GM23248 (cell line): ENCODE results near the gene WWC1. TPM values are rescaled to one million over a fixed set of nuclear protein-coding genes. Genes with fewer than 3 reads are reported as not detected.

Experiments
- DNase-seq: peaks from one replicate; pipeline ENCODE4 v3.0.0-alpha.2; 2015
- H2AFZ ChIP-seq: fragments of 200-600 bp; sonication (generic); 2 replicates; pipeline ENCODE4 v1.6.1; 2016; ENCODE audit warnings: antibody characterized with exemption
- H3F3A ChIP-seq: fragments of 200-600 bp; sonication (generic); 2 replicates; pipeline ENCODE4 v1.6.1; 2016; ENCODE audit warnings: mild to moderate bottlenecking, antibody characterized with exemption, mixed run types; ENCODE audit not compliant: insufficient read depth
- H3K27ac ChIP-seq: fragments of 200-600 bp; sonication (generic); 2 replicates; pipeline ENCODE4 v1.5.1; 2016; ENCODE audit warnings: mild to moderate bottlenecking
- H3K27me3 ChIP-seq: fragments of 200-600 bp; sonication (generic); replicated peaks from 2 replicates; pipeline ENCODE4 v1.6.1; 2016; ENCODE audit warnings: mild to moderate bottlenecking; ENCODE audit not compliant: insufficient read depth
- H3K36me3 ChIP-seq: fragments of 200-600 bp; sonication (generic); 2 replicates; pipeline ENCODE4 v1.6.1; 2016; ENCODE audit warnings: low read depth, mild to moderate bottlenecking
- H3K4me1 ChIP-seq: fragments of 200-600 bp; sonication (generic); 2 replicates; pipeline ENCODE4 v1.6.1; 2016; ENCODE audit warnings: mild to moderate bottlenecking; ENCODE audit not compliant: insufficient read depth
- H3K4me2 ChIP-seq: fragments of 200-600 bp; sonication (generic); one replicate; pipeline ENCODE4 v1.6.1; 2016; ENCODE audit warnings: mild to moderate bottlenecking; ENCODE audit not compliant: unreplicated experiment
- H3K4me3 ChIP-seq: fragments of 200-600 bp; sonication (generic); 2 replicates; pipeline ENCODE4 v1.5.1; 2016; ENCODE audit warnings: mild to moderate bottlenecking
- H3K79me2 ChIP-seq: fragments of 200-600 bp; sonication (generic); 2 replicates; pipeline ENCODE4 v1.6.1; 2016; ENCODE audit warnings: mild to moderate bottlenecking; ENCODE audit not compliant: insufficient read depth
- H3K9ac ChIP-seq: fragments of 200-600 bp; sonication (generic); 2 replicates; pipeline ENCODE4 v1.6.1; 2016; ENCODE audit warnings: mild to moderate bottlenecking
- H3K9me2 ChIP-seq: fragments of 200-600 bp; sonication (generic); 2 replicates; pipeline ENCODE4 v1.6.1; 2016; ENCODE audit warnings: mixed run types, mild to moderate bottlenecking, moderate library complexity; ENCODE audit not compliant: insufficient read depth
- H3K9me3 ChIP-seq: fragments of 200-600 bp; sonication (generic); one replicate; pipeline ENCODE4 v1.6.1; 2017; ENCODE audit warnings: low read depth
- H4K20me1 ChIP-seq: fragments of 200-600 bp; sonication (generic); 2 replicates; pipeline ENCODE4 v1.6.0; 2016; ENCODE audit not compliant: insufficient read depth
- EZH2 ChIP-seq: fragments of 200-600 bp; sonication (generic); IDR thresholded peaks from 2 replicates; pipeline ENCODE4 v1.6.1; 2018; ENCODE audit warnings: antibody characterized with exemption, mild to moderate bottlenecking; ENCODE audit not compliant: insufficient read depth, poor library complexity, severe bottlenecking
- EZH2phosphoT487 ChIP-seq: fragments of 200-600 bp; sonication (generic); IDR thresholded peaks from 2 replicates; pipeline ENCODE4 v1.6.1; 2018; ENCODE audit warnings: antibody characterized with exemption, moderate library complexity, mild to moderate bottlenecking, low read depth; ENCODE audit not compliant: insufficient read depth
- WGBS, 2 experiments: methylation state at CpG; one replicate each; pipeline ENCODE4 v1.1.6; 2015 to 2017; ENCODE audit warnings: low lambda C conversion rate in 2 of 2, low coverage in 1 of 2; ENCODE audit errors: missing lambda C conversion rate in 2 of 2; 5-methylcytosine and 5-hydroxymethylcytosine counted together
- in situ Hi-C: fragments of 300-500 bp; cut with MboI; formaldehyde crosslinking; loops from 2 replicates; pipeline ENCODE4 v1.15.0; 2020
- polyA plus RNA-seq: library from polyadenylated mRNA; unstranded; fragments of >200 nt; fragmentation: Nextera tagmentation; extraction: Ambion mirVana; gene quantifications from 2 replicates; pipeline ENCODE4 v1.2.1, GENCODE V29; 2016
- total RNA-seq: library from RNA; depleted of rRNA; stranded (reverse); fragments of >200 nt; shearing (Covaris generic); gene quantifications from 2 replicates; pipeline ENCODE4 v1.2.3, GENCODE V29; 2014

WWC1 gene
- total and polyA plus RNA-seq, 2 experiments from 2014 or later, result 1.8 to 7.1 TPM

- no peaks in the 10 kb centered on the region for H3K27me3 ChIP-seq
- no peak overlapping the region for H3K4me2 ChIP-seq
- H3K9me3 ChIP-seq, result no peaks in the 10 kb centered on the region
- peaks cover 19% of the 10 kb centered on the region for H3K4me1 ChIP-seq
- no peaks in the 10 kb centered on the region for H3K36me3 ChIP-seq
- no peak overlapping the region for H2AFZ ChIP-seq
- no peaks in the 10 kb centered on the region for H3K9me2 ChIP-seq
- 79 to 84% methylated on average over 5 of the region's 5 CpGs for WGBS, 2 experiments
- no peaks in the 10 kb centered on the region for H4K20me1 ChIP-seq
- H3K79me2 ChIP-seq, result no peaks in the 10 kb centered on the region
- in situ Hi-C loops, result no loop called here
- H3K9ac ChIP-seq, result no peak overlapping the region
- no peak overlapping the region for H3K4me3 ChIP-seq
- no peak for DNase-seq
- no peaks in the 10 kb centered on the region for H3F3A ChIP-seq
- no peak for TF ChIP-seq EZH2phosphoT487
- TF ChIP-seq EZH2, result no peak
- no peak overlapping the region for H3K27ac ChIP-seq
Measured at GRCh38 chr5:168303393-168304025, 12.1 kb downstream of the WWC1 start.

- WGBS, 2 experiments, result 92 to 93% methylated on average over 2 of the region's 2 CpGs
- Histone ChIP-seq H2AFZ (no peak overlapping the region), H3K79me2 (no peaks in the 10 kb centered on the region)
Measured at GRCh38 chr5:168304349-168304748, 12.9 kb downstream of the WWC1 start.

GRCh38 chr5:168305281-168305680, 13.8 kb downstream of the WWC1 start:
- no peaks in the 10 kb centered on the region for H3K9me3 ChIP-seq
- WGBS, 2 experiments, result 90 to 93% methylated on average over 7 of the region's 7 CpGs
- no peak overlapping the region for H3K27ac ChIP-seq
- no peak overlapping the region for H3K4me3 ChIP-seq
- no peak overlapping the region for H3K4me2 ChIP-seq
- in situ Hi-C loops, result no loop called here
- H3K9me2 ChIP-seq, result no peaks in the 10 kb centered on the region
- H3K4me1 ChIP-seq, result peaks cover 19% of the 10 kb centered on the region
- no peak overlapping the region for H2AFZ ChIP-seq
- TF ChIP-seq EZH2, result no peak
- no peak for TF ChIP-seq EZH2phosphoT487
- no peaks in the 10 kb centered on the region for H3K36me3 ChIP-seq
- H3K79me2 ChIP-seq, result no peaks in the 10 kb centered on the region
- no peaks in the 10 kb centered on the region for H4K20me1 ChIP-seq
- H3K9ac ChIP-seq, result no peak overlapping the region
- H3K27me3 ChIP-seq, result no peaks in the 10 kb centered on the region
- DNase-seq, result no peak
- H3F3A ChIP-seq, result no peaks in the 10 kb centered on the region

More at GRCh38 chr5:168304349-168304748, 12.9 kb downstream of the WWC1 start:
- Histone ChIP-seq H3K36me3 (no peaks in the 10 kb centered on the region), H3K27me3 (no peaks in the 10 kb centered on the region), H4K20me1 (no peaks in the 10 kb centered on the region), H3K9ac (no peak overlapping the region), H3F3A (no peaks in the 10 kb centered on the region), H3K4me2 (no peak overlapping the region), H3K9me2 (no peaks in the 10 kb centered on the region), H3K9me3 (no peaks in the 10 kb centered on the region), H3K4me3 (no peak overlapping the region), H3K4me1 (peaks cover 19% of the 10 kb centered on the region), H3K27ac (no peak overlapping the region)
- in situ Hi-C loops, result no loop called here
- DNase-seq, result no peak
- TF ChIP-seq EZH2phosphoT487 (no peak), EZH2 (no peak)

GRCh38 chr5:168307022-168307421, 15.6 kb downstream of the WWC1 start:
- peaks cover 13% of the 10 kb centered on the region; the same call in 1 of the 2 replicates for H3K4me1 ChIP-seq
- no peak overlapping the region for H3K4me3 ChIP-seq
- no peak overlapping the region for H2AFZ ChIP-seq
- H3F3A ChIP-seq, result no peaks in the 10 kb centered on the region
- WGBS, 2 experiments, result 91 to 92% methylated on average over 6 of the region's 6 CpGs
- in situ Hi-C loops, result no loop called here
- no peak overlapping the region for H3K4me2 ChIP-seq
- H3K36me3 ChIP-seq, result no peaks in the 10 kb centered on the region
- no peaks in the 10 kb centered on the region for H3K9me3 ChIP-seq
- H3K9me2 ChIP-seq, result no peaks in the 10 kb centered on the region
- no peaks in the 10 kb centered on the region for H4K20me1 ChIP-seq
- no peaks in the 10 kb centered on the region for H3K79me2 ChIP-seq
- no peak for TF ChIP-seq EZH2phosphoT487
- no peak for TF ChIP-seq EZH2
- H3K27me3 ChIP-seq, result no peaks in the 10 kb centered on the region
- no peak overlapping the region for H3K27ac ChIP-seq
- no peak for DNase-seq
- no peak overlapping the region for H3K9ac ChIP-seq
